GM18909 (cell line): ENCODE measurements around the gene BFAR.
"Not testable (repeated sequence)": the region's sequence is repeated elsewhere in the genome, so short reads cannot be mapped to it uniquely, and the experiment has no call there.

Experiments
- ATAC-seq: cut with Tn5 transposase; IDR thresholded peaks from one replicate; pipeline ENCODE4 v1.9.1; 2021; ENCODE audit warnings: mild to moderate bottlenecking; ENCODE audit not compliant: unreplicated experiment, poor library complexity

Gene BFAR

GRCh38 chr16:14635395-14636165, 2.8 kb downstream of the BFAR start:
- ATAC-seq: no peak

GRCh38 chr16:14636179-14636950, 3.6 kb downstream of the BFAR start:
- ATAC-seq: not testable (repeated sequence)

- not testable (repeated sequence) for ATAC-seq
Observed at GRCh38 chr16:14636951-14637240, 4.1 kb downstream of the BFAR start.

- no peak for ATAC-seq
Observed at GRCh38 chr16:14640538-14640937, 7.8 kb downstream of the BFAR start.

- ATAC-seq: no peak
Observed at GRCh38 chr16:14641206-14641605, 8.5 kb downstream of the BFAR start.

GRCh38 chr16:14641926-14642325, 9.2 kb downstream of the BFAR start:
- no peak for ATAC-seq

GRCh38 chr16:14649816-14650215, 17.1 kb downstream of the BFAR start:
- ATAC-seq: no peak

- ATAC-seq: no peak
Observed at GRCh38 chr16:14650629-14651028, 17.9 kb downstream of the BFAR start.

GRCh38 chr16:14652726-14653125, 20.0 kb downstream of the BFAR start:
- ATAC-seq: no peak

- peak; percentile 71 for ATAC-seq
Observed at GRCh38 chr16:14658063-14658462, 25.3 kb downstream of the BFAR start.

- ATAC-seq: no peak
Observed at GRCh38 chr16:14667347-14668266, 34.9 kb downstream of the BFAR start.

GRCh38 chr16:14668556-14669223, 35.9 kb downstream of the BFAR start:
- ATAC-seq: no peak

- no peak for ATAC-seq
Observed at GRCh38 chr16:14669776-14670175, 37.0 kb downstream of the BFAR start.

- ATAC-seq: peak; percentile 69
Observed at GRCh38 chr16:14672403-14672971, 39.7 kb downstream of the BFAR start.

- ATAC-seq: no peak
Observed at GRCh38 chr16:14676633-14677032, 43.9 kb downstream of the BFAR start.

- no peak for ATAC-seq
Observed at GRCh38 chr16:14677627-14678026, 44.9 kb downstream of the BFAR start.

GRCh38 chr16:14678748-14679497, 46.2 kb downstream of the BFAR start:
- ATAC-seq: no peak

GRCh38 chr16:14680396-14680795, 47.6 kb downstream of the BFAR start:
- ATAC-seq: not testable (repeated sequence)

- ATAC-seq: no peak
Observed at GRCh38 chr16:14681115-14681514, 48.4 kb downstream of the BFAR start.
